Mucosa of rectum (tissue), 2 donors: ENCODE data around the gene LAMA4.
"Not testable (repeated sequence)": the region's sequence is repeated elsewhere in the genome, so short reads cannot be mapped to it uniquely, and the experiment has no call there.

Experiments
- H3K27ac ChIP-seq, 2 donors: one replicate each; pipeline ENCODE4 v1.7.0; 2013; ENCODE audit warnings: inconsistent platforms in 2 of 2, low read depth in 2 of 2, low read length in 2 of 2
- H3K27me3 ChIP-seq, 2 donors: one replicate each; pipeline ENCODE4 v1.7.0; 2013; ENCODE audit warnings: low read length in 2 of 2; ENCODE audit not compliant: control insufficient read depth in 2 of 2, insufficient read depth in 2 of 2
- H3K36me3 ChIP-seq, 2 donors: one replicate each; pipeline ENCODE4 v1.7.0; 2013; ENCODE audit warnings: low read length in 2 of 2; ENCODE audit not compliant: control insufficient read depth in 2 of 2, insufficient read depth in 2 of 2
- H3K4me1 ChIP-seq, 2 donors: one replicate each; pipeline ENCODE4 v1.7.0; 2013; ENCODE audit warnings: low read length in 2 of 2, mild to moderate bottlenecking in 1 of 2; ENCODE audit not compliant: control insufficient read depth in 2 of 2, insufficient read depth in 2 of 2
- H3K4me3 ChIP-seq, 2 donors: one replicate each; pipeline ENCODE4 v1.7.0; 2013; ENCODE audit warnings: low read length in 2 of 2
- H3K9ac ChIP-seq, 2 donors: one replicate each; pipeline ENCODE4 v1.7.0; 2013; ENCODE audit warnings: low read length in 2 of 2, low read depth in 1 of 2, mild to moderate bottlenecking in 1 of 2
- H3K9me3 ChIP-seq, 2 donors: one replicate each; pipeline ENCODE4 v1.7.0; 2013; ENCODE audit warnings: low read length in 2 of 2; ENCODE audit not compliant: control insufficient read depth in 2 of 2
- donor health status: healthy.
- donor health status: Normal muscosa, but diverticular disease.

LAMA4 gene

DNA sequence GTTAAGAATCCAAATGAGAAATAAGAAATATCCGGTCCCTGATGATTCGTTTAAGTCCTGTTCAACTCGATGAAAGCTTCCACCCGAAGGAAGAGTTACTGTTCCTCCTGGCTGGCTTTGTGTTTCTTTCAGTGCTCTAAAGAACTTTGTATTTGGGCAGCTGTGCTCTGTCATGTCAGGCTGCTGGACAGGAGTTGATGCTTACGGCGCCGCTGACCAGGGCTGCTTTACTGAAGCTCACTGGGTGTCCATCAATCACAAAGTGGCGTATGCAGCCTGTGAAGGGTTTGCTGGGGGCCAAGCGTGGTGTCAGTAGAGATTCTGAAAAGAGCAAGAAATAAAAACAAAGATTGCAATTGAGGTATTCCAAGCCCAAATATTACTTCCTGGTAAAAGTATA is 145.1 kb downstream of the LAMA4 start:
- Histone ChIP-seq H3K9ac (no peak overlapping the region), H3K36me3 (peaks cover 0 to 2% of the 10 kb centered on the region in 2 donors), H3K4me1 (no peaks in the 10 kb centered on the region), H3K27ac (no peak overlapping the region), H3K9me3 (no peaks in the 10 kb centered on the region), H3K27me3 (no peaks in the 10 kb centered on the region), H3K4me3 (no peak overlapping the region)

DNA sequence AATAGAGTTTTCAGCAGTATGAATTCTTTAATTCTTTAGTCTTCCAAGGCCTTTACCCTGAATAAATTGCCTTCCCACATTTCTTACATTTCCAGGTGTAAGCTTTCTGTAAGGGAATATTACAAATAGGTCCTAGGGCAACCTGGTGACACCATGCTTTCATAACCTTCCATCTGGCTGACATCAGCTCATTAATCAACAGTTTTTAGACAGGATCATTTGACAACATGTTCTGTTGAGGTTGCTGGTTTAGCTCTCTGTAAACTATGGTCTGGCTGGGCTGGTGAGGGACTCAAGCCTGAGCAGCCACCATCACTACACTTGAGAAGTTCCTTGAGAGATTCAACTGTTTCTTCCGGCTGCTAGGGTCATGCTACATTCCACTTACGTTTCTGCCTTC is 147.8 kb downstream of the LAMA4 start:
- no peaks in the 10 kb centered on the region for H3K27me3 ChIP-seq
- H3K4me3 ChIP-seq: no peak overlapping the region
- no peaks in the 10 kb centered on the region for H3K4me1 ChIP-seq
- H3K9ac ChIP-seq: no peak overlapping the region
- no peaks in the 10 kb centered on the region for H3K9me3 ChIP-seq
- H3K27ac ChIP-seq: no peak overlapping the region
- peaks cover 0 to 2% of the 10 kb centered on the region in 2 donors for H3K36me3 ChIP-seq

DNA sequence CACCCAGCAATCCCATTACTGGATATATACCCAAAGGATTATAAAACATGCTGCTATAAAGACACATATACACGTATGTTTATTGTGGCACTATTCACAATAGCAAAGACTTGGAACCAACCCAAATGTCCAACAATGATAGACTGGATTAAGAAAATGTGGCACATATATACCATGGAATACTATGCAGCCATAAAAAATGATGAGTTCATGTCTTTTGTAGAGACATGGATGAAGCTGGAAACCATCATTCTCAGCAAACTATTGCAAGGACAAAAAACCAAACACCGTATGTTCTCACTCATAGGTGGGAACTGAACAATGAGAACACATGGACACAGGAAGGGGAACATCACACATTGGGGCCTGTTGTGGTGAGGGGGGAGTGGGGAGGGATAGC is 148.3 kb downstream of the LAMA4 start:
- not testable (repeated sequence) for H3K27me3 ChIP-seq, H3K36me3 ChIP-seq, H3K9me3 ChIP-seq, H3K9ac ChIP-seq, H3K4me3 ChIP-seq, H3K27ac ChIP-seq, H3K4me1 ChIP-seq

DNA sequence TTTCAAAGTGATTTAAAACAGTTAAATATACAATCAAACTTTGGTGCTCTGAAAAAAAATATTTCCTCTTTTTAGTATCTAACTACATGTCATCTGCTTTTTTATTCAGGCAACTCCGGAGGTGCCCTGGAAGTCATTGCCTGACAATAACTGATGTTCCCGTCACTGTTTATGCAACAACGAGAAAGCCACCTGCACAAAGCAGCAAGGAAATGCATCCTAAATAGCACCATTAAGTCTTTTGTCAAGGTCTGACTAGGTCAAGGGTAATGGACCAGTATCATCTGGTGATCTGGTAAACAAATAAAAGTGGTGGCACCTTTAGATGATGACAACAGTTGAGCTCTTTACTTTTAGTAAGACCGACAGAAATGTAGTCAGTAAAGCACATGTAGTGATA is 153.8 kb downstream of the LAMA4 start:
- Histone ChIP-seq H3K4me1 (no peaks in the 10 kb centered on the region), H3K9me3 (no peaks in the 10 kb centered on the region), H3K27me3 (no peaks in the 10 kb centered on the region), H3K36me3 (no peaks in the 10 kb centered on the region), H3K27ac (no peak overlapping the region), H3K9ac (no peak overlapping the region), H3K4me3 (no peak overlapping the region)

DNA sequence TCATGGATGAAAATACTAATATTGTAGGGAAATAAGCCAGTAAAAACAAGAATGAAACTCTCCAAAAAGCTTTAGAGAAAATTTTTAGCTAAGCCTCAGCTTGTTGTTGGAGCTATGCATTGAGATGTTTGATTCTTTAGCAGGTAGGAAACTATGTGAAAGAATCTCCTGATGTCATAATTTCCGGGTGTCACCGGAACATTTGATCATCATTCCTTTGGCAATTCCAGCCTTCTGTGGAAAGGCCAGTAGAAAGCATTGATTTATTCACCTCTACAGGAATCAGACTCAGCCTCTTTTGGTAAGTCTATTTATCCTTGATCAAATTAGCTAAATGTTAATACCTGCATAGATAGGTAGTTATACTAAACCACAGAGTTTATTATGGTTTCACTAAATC is 157.5 kb downstream of the LAMA4 start:
- Histone ChIP-seq H3K9me3 (no peaks in the 10 kb centered on the region), H3K36me3 (no peaks in the 10 kb centered on the region), H3K4me3 (no peak overlapping the region), H3K9ac (no peak overlapping the region), H3K4me1 (no peaks in the 10 kb centered on the region), H3K27me3 (no peaks in the 10 kb centered on the region), H3K27ac (no peak overlapping the region)

DNA sequence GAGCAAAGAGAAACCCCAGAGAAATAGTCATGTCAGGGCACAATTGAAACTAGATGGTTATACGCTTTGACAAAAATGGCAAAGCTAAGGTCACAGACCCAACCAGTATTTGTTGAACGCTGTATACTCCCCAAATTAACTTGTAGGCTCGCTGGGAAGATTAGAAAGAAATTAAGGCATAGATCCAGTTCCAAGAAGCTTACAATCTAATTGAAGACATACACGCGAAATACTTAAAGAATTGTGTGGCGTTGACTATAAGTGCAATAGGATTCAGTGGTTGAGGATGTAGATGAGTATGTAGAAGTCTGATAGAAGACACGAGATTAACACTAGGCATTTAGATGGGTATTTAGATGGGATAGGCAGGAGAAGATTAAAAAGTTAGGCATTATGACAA is 166.5 kb downstream of the LAMA4 start:
- Histone ChIP-seq H3K4me3 (peak overlapping the region; percentile 80 to 94), H3K36me3 (no peaks in the 10 kb centered on the region), H3K27me3 (no peaks in the 10 kb centered on the region), H3K4me1 (peaks cover 3% of the 10 kb centered on the region in 2 donors), H3K27ac (peak overlapping the region; percentile 68 to 74), H3K9me3 (no peaks in the 10 kb centered on the region), H3K9ac (peak overlapping the region; percentile 71 to 75)

DNA sequence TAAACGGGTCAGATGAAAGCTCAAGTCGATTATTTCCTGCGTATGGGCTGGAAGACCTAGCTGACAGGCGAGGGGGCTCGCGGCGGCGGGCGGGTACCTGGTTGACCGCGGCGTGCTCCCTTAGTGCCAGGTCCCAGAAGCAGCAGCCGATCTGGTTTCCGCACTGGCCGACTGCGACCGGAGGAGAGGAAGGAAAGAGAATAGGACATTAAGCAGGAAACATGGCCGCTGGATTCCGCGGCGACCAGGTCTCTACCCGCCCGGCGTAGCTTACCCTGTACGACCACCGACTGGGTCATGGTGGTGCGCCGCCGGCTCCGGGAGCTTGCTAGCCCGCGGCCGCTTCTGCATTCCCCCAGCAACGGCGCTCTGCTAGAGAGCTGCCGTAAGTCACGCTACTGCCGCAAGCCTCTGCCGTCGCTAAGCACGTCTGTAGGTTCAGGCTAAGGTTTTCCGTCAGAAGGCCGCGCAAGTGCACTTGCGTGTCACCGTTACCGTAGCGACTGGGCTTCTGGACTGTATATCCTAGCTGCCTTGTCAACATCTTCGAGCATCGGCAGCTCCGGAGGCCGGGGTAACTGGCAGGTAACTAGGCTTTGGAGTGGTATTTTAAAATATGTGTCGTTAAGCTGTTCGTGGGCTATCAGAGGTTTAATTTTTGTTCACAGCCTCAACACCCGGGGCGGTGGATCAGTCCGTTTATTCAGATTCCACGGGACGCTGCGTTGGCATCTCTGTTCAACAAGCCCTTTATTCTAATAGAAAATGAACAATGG is 167.0 kb downstream of the LAMA4 start, which contains the start of the genes FAM229B and TUBE1:
Gene FAM229B, plus strand, starts transcription at position 456 of the 776 bp plus-strand sequence. CDS start 11,693 bp downstream, outside the sequence.
Gene TUBE1, minus strand, starts transcription at position 347 of the 776 bp plus-strand sequence. Its CDS starts 48 bp downstream, at position 299.
- no peaks in the 10 kb centered on the region for H3K36me3 ChIP-seq
- H3K9ac ChIP-seq: peak within 1 kb of the TSS; percentile 71 to 75
- H3K27ac ChIP-seq: peak within 1 kb of the TSS; percentile 68 to 74
- peaks cover 3% of the 10 kb centered on the region in 2 donors for H3K4me1 ChIP-seq
- no peaks in the 10 kb centered on the region for H3K27me3 ChIP-seq
- peak within 1 kb of the TSS; percentile 80 to 94 for H3K4me3 ChIP-seq
- H3K9me3 ChIP-seq: no peaks in the 10 kb centered on the region

DNA sequence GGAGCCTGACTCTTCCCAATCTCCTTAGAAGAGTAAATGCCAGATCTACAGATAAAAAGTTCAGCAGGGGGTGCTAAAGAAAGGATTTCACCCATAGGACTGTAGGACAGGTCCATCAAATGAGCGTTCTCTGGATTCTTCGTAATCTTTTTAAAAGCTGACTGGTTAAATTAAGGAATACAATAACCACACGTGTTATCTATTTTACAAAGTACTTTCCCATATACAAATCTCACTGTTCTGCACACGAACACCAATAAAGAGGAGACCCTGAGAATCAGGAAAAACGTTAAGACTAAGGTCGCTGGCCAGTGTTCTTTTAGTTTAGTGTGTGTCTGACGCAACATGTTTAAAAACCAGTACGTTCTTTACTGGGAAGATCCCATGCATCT is 167.6 kb downstream of the LAMA4 start:
- Histone ChIP-seq H3K27me3 (no peaks in the 10 kb centered on the region), H3K9ac (peak overlapping the region; percentile 71 to 75), H3K9me3 (no peaks in the 10 kb centered on the region), H3K27ac (peak overlapping the region; percentile 68 to 74), H3K36me3 (peaks cover 0 to 4% of the 10 kb centered on the region in 2 donors), H3K4me1 (peaks cover 3% of the 10 kb centered on the region in 2 donors), H3K4me3 (peak overlapping the region; percentile 80 to 94)

DNA sequence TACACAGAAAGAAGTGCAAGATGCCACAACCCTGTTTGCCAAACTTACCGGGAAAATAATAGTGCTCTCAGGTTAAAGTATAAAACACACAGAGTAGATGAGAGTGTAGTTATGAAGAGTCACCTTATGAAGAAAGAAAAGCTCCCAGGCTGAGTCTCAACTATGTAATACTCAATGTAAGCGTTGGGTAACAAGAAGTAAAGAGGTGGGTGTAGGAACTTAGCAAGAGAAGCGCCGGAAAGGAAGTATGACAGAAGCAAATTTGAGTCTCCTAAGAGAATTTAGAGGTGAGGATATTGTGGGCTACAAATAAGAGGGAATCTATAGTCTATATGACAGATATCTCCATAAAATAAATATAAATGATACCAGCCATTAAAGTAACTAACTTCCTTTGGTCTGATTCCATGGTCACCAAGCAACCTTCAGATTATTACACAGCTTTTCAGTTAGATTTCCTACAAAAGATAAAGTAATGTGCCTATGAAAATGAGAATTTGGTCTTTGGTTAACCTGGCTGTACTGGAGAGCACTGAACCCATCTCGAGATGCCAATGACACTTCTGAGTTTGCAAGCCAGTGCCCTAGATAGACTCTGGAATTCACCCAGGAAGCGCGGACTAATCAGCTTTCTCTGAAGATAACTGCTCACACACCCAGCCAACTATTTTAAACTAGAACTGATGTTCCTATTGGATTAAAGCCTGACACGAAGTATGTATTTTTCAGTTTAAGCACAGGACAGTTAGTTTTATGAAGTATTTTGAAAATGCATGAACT is 168.9 kb downstream of the LAMA4 start:
- Histone ChIP-seq H3K9ac (no peak overlapping the region), H3K27ac (no peak overlapping the region), H3K9me3 (no peaks in the 10 kb centered on the region), H3K4me1 (peaks cover 3% of the 10 kb centered on the region in 2 donors), H3K27me3 (no peaks in the 10 kb centered on the region), H3K36me3 (peaks cover 2 to 5% of the 10 kb centered on the region in 2 donors), H3K4me3 (no peak overlapping the region)

DNA sequence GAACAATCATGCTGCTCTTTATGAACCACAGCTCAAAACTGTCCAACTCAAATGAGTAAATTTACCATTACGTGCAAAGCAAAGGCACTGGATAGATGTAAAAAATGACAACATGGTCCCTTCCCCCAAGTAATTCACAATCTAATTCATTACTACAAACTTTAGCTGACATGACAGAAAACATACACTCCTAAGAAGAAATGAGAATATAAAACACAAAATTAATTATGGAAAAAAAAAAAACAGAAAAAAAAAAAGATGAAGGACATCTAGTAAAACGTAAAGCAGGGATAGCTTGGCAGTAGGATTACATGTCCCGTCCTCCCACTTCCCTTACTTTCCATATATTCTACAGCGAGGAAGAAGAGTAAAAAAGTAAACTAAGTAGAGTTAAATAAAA is 172.8 kb downstream of the LAMA4 start:
- Histone ChIP-seq H3K4me3 (no peak overlapping the region), H3K27ac (no peak overlapping the region), H3K4me1 (peaks cover 1 to 3% of the 10 kb centered on the region in 2 donors), H3K9ac (no peak overlapping the region), H3K9me3 (no peaks in the 10 kb centered on the region), H3K36me3 (peaks cover 5 to 11% of the 10 kb centered on the region in 2 donors), H3K27me3 (no peaks in the 10 kb centered on the region)
